Psoas muscle (tissue), 8 donors: ENCODE results near the gene CDH7. TPM values are rescaled to one million over a fixed set of nuclear protein-coding genes. Genes with fewer than 3 reads are reported as not detected.

Experiments
- ATAC-seq, 4 donors: fragments of 200-7000 bp; cut with Tn5 transposase; one replicate each; pipeline ENCODE4 v1.9.1; 2020; ENCODE audit warnings: moderate library complexity in 3 of 4, mild to moderate bottlenecking in 2 of 4
- DNase-seq, 2 donors: peaks; one replicate each; pipeline ENCODE4 v3.0.0-alpha.2; 2020
- H3K27ac ChIP-seq: fragments of 200-600 bp; one replicate; pipeline ENCODE4 v1.8.0; 2022
- H3K27me3 ChIP-seq, 3 donors: fragments of 200-600 bp in 1 of 3; one replicate each; pipeline versions ENCODE4 v1.6.1 to v1.8.0; 2013 to 2022; ENCODE audit warnings: low read length in 2 of 3, mild to moderate bottlenecking in 2 of 3, moderate library complexity in 1 of 3; ENCODE audit not compliant: insufficient read depth in 3 of 3
- H3K36me3 ChIP-seq, 2 donors: fragments of 200-600 bp in 1 of 2; one replicate each; pipeline versions ENCODE4 v1.6.1 to v1.8.0; 2013 to 2022; ENCODE audit warnings: low read depth in 1 of 2, mild to moderate bottlenecking in 1 of 2, moderate library complexity in 1 of 2; ENCODE audit not compliant: insufficient read depth in 1 of 2
- H3K4me1 ChIP-seq: fragments of 200-600 bp; one replicate; pipeline ENCODE4 v1.8.0; 2022
- H3K4me3 ChIP-seq: fragments of 200-600 bp; one replicate; pipeline ENCODE4 v1.8.0; 2022; ENCODE audit warnings: mild to moderate bottlenecking
- H3K9me3 ChIP-seq: fragments of 200-600 bp; one replicate; pipeline ENCODE4 v1.8.0; 2022
- WGBS, 3 donors: extraction: QIAGEN DNeasy Blood & Tissue Kit; methylation state at CpG; one replicate each; pipeline versions ENCODE4 v1.1.6 to v1.1.7; 2013; 5-methylcytosine and 5-hydroxymethylcytosine counted together
- intact Hi-C, 2 donors: fragments of 100-400 bp; cut with DNase I; formaldehyde crosslinking; loops; one replicate each; pipeline versions ENCODE4 v1.11.0 to v1.14.2; 2022
- polyA plus RNA-seq, 3 donors: library from polyadenylated mRNA; stranded (reverse); fragments of 200-250 nt; gene quantifications; one replicate each; pipeline ENCODE4 v1.2.3, GENCODE V29; 2013
- total RNA-seq, 4 donors: library from RNA; stranded (reverse); fragmentation: NEBNext Ultra II Directional in 2 of 4; extraction: Animal tissue kit (Norgen Biotek cat#: 25700) in 2 of 4; gene quantifications; one replicate each; pipeline versions ENCODE4 v1.2.1 to v1.2.4, GENCODE V29; 2021 to 2023
- TF ChIP-seq, protein P1 (sequence below): fragments of 200-600 bp; IDR thresholded peaks from one replicate; pipeline ENCODE4 v1.8.0; 2022; ENCODE audit warnings: antibody characterized with exemption
- donor health status: healthy with polysubstance abuse.
- donor health status: DM: no; HTN: no; CAD: no; lungs with moderate emphysema.
- donor health status: Bipolar disorder and iron deficiency.
- donor health status: healthy.
- donor health status: DM: yes; HTN: yes; CAD: no.
- donor health status: DM: no; HTN: no; CAD: no.
- donor health status: DM: no; HTN: no; CAD: no.
- donor health status: DM: yes; HTN: yes; CAD: no.

CDH7 gene
- total and polyA plus RNA-seq, 7 donors: under 0.01 TPM; not detected in 6

DNA sequence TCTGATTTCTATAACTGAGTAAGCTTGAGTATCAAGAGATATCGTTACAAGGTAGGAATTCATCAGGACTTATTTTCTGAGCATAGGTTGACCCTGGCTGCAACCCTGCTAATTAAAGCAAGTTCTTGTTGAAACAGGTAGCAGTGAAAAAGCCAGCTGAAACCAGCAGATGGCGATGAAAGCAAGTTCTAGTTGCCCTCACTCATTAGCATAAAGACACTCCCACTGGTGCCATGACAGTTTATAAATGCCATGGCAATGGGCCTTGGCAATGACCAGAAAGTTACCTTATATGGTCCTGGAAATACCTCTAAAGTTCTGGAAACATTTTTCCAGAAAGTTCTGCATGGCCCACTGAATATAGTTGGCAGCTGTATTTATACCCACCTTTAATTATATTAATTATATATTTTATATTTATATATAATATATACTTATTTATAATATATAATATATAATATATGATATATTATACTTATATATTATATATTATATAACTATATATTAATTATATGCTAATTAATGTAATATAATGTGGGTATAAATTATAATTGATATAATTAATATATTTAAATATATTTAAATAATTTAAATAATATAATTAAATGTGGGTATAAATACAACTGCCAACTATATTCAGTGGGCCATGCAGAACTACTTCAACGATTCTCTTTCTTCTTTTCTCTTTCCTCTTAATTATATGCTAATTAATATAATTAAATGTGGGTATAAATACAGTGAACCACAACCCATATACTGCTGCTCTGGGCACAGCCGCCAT lies 188.0 kb downstream of the CDH7 start:
- no peaks in the 10 kb centered on the region for H3K9me3 ChIP-seq
- H3K4me1 ChIP-seq: no peaks in the 10 kb centered on the region
- ATAC-seq (peak in 1 of 4 donors; percentile 40), DNase-seq (no peak)
- no peak overlapping the region for H3K27ac ChIP-seq
- H3K4me3 ChIP-seq: no peak overlapping the region
- TF ChIP-seq, protein P1, sequence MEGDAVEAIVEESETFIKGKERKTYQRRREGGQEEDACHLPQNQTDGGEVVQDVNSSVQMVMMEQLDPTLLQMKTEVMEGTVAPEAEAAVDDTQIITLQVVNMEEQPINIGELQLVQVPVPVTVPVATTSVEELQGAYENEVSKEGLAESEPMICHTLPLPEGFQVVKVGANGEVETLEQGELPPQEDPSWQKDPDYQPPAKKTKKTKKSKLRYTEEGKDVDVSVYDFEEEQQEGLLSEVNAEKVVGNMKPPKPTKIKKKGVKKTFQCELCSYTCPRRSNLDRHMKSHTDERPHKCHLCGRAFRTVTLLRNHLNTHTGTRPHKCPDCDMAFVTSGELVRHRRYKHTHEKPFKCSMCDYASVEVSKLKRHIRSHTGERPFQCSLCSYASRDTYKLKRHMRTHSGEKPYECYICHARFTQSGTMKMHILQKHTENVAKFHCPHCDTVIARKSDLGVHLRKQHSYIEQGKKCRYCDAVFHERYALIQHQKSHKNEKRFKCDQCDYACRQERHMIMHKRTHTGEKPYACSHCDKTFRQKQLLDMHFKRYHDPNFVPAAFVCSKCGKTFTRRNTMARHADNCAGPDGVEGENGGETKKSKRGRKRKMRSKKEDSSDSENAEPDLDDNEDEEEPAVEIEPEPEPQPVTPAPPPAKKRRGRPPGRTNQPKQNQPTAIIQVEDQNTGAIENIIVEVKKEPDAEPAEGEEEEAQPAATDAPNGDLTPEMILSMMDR: no peak
- H3K36me3 ChIP-seq: no peaks in the 10 kb centered on the region
- H3K27me3 ChIP-seq: no peaks in the 10 kb centered on the region
- 82 to 85% (median 84%) methylated on average over 4 of the region's 4 CpGs for WGBS, 3 donors
- intact Hi-C loops: no loop called here
